Measurements from ENCODE around the gene CAMK1G.

Gene CAMK1G

DNA sequence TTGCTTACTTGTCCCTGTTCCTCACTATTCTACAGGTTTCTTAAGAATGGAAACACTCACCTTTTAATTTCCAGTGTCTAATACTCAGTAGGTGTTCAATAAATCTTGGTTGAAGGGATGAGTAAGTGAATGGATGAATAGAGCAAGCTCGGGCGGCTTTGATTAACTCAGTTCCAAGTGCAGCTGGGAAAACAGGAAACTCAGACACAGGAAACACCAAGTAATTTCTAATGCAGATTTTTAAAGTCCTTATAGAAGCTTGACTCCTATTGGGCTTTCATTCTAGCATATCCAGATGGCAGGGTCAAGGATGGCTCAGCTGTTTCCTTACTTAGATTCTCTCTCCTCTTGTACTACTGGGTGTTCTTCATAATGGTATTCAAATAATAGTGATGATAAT lies 14.0 kb downstream of the CAMK1G start:
- no peak for DNase-seq (ENCODE audit: low spot score)
- FAIRE-seq, result no peak

GRCh38 chr1:209598227-209598626 lies 14.7 kb downstream of the CAMK1G start:
- FAIRE-seq, result no peak
- DNase-seq (ENCODE audit: low spot score), result no peak

DNA sequence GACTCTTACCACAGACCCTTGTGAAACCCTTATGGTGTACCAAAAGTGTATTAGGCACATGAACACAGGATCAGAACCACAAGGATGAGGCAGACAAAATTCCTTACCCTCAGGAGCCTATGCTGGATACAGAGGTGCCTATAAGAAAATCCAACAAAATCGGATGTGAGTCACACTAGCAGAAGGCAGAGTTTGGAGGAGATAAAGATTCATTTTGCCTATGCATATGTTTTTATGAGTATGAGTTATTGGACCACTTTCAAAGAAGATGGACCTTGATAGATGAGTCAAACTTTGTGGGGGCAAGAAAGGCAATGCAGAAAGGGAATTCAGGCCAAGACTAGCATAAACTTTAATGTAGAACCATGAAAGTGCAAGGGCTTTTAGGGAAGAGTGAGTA lies 17.0 kb downstream of the CAMK1G start:
- no peak for DNase-seq (ENCODE audit: low spot score)
- no peak for FAIRE-seq

- DNase-seq (ENCODE audit: low spot score) (peak; percentile 49), FAIRE-seq (no peak)
Measured at GRCh38 chr1:209601809-209602657, 18.5 kb downstream of the CAMK1G start.

GRCh38 chr1:209603877-209604276 lies 20.4 kb downstream of the CAMK1G start:
- DNase-seq (ENCODE audit: low spot score) (no peak), FAIRE-seq (no peak)

- peak; percentile 91 for DNase-seq (ENCODE audit: low spot score)
- FAIRE-seq, result peak; percentile 83
Measured at GRCh38 chr1:209607102-209607794, 23.7 kb downstream of the CAMK1G start.

DNA sequence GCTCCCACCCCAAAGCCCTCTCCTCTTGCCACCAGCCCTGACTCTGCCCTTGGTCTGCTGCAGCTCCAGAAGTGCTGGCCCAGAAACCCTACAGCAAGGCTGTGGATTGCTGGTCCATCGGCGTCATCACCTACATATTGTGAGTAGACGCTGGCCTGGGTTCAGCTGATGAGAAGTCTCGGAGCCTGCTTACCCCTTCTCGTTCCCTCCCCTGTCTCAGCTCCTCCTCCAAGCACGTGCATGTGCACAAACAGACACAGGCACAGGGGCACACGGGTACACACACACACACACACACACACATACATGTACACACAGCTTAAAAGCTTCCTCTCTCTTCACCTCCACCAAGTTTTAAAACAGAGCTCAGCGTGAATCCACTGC lies 24.3 kb downstream of the CAMK1G start:
- FAIRE-seq, result no peak
- DNase-seq (ENCODE audit: low spot score), result no peak

DNA sequence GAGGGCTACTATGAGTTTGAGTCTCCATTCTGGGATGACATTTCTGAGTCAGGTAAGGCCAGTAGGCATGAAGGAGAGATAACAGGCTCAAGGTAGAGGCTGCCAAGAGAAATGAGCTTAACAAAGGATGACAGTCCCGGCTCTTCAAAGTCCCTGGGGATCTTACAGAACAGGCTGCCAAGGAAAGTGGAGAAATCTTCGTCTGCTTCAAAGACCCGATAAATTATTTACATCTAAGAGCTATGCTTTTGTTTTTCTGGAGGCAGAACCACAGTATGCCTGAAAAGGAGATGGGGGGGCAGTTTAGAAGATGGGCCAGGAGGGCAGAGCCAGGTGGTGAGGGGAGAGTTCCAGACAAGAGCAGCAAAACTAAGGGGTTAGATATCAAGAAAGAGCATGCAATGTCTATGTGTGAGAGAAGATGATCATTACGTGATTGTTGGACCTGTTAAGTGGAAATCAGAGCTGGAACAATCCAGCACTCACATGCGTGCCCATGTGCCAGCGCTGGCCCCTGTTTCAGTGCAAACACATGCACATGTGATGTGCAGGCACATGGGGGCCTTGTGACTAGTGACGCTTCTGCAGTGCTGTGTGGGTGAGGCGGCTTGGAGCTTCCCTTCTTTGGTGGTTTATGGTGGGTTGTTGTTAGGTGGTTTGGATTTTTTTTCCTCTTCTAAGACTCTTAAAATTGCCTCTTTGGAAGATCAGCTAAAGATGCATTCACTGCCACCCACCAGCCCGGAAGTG lies 25.7 kb downstream of the CAMK1G start:
- DNase-seq (ENCODE audit: low spot score) (no peak), FAIRE-seq (no peak)

- DNase-seq (ENCODE audit: low spot score), result peak; percentile 57
- no peak for FAIRE-seq
Measured at GRCh38 chr1:209609791-209610630, 26.5 kb downstream of the CAMK1G start.

GRCh38 chr1:209610631-209610905 lies 27.1 kb downstream of the CAMK1G start:
- DNase-seq (ENCODE audit: low spot score), result no peak
- FAIRE-seq, result no peak

DNA sequence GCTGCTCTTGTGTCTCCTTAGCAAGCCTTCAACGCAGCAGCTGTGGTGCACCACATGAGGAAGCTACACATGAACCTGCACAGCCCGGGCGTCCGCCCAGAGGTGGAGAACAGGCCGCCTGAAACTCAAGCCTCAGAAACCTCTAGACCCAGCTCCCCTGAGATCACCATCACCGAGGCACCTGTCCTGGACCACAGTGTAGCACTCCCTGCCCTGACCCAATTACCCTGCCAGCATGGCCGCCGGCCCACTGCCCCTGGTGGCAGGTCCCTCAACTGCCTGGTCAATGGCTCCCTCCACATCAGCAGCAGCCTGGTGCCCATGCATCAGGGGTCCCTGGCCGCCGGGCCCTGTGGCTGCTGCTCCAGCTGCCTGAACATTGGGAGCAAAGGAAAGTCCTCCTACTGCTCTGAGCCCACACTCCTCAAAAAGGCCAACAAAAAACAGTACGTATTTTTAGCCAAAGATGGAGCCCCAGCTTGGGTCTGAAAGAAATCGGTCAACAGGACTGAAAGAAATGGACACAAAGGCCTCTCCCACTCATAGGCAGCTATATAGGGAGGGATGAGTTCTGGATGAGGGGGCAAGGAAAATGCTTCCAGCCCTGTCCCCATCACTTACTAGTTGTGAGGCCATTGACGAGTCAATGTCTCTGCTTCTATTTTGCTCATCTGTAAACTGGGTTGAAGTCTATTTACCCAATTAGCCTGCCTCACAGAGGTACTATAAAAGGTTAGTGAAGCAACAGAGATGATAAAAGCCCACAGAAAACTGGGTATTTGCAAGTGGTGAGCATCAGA lies 28.5 kb downstream of the CAMK1G start:
- no peak for FAIRE-seq

GRCh38 chr1:209612646-209613399 lies 29.3 kb downstream of the CAMK1G start:
- DNase-seq (ENCODE audit: low spot score) (no peak), FAIRE-seq (no peak)

More for the DNA sequence above, 28.5 kb downstream of the CAMK1G start:
- DNase-seq (ENCODE audit: low spot score), result no peak

GRCh38 chr1:209613400-209614150 lies 30.1 kb downstream of the CAMK1G start:
- DNase-seq (ENCODE audit: low spot score) (no peak), FAIRE-seq (no peak)

GRCh38 chr1:209614151-209614420 lies 30.6 kb downstream of the CAMK1G start:
- no peak for FAIRE-seq
- DNase-seq (ENCODE audit: low spot score), result no peak

DNA sequence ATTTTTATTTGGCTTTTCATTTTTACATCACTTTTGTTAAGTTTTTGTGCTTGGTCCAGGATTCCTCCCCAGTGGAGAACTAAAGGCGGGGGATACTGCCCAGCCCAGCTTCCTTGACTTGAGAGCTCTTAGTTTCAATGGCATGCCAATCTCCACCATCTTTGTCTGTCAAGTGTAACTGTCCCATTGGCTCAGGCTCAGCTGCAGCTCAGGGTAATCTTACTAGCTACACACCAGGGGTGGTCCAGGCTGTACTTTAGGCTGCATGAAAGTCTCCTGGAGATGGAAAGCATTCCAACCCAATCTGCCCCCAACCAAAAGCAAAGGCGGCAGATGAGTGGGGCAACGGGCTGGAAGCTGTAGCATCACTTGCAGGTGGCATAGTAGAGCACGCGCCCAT lies 31.4 kb downstream of the CAMK1G start:
- DNase-seq (ENCODE audit: low spot score), result no peak
- FAIRE-seq, result no peak

DNA sequence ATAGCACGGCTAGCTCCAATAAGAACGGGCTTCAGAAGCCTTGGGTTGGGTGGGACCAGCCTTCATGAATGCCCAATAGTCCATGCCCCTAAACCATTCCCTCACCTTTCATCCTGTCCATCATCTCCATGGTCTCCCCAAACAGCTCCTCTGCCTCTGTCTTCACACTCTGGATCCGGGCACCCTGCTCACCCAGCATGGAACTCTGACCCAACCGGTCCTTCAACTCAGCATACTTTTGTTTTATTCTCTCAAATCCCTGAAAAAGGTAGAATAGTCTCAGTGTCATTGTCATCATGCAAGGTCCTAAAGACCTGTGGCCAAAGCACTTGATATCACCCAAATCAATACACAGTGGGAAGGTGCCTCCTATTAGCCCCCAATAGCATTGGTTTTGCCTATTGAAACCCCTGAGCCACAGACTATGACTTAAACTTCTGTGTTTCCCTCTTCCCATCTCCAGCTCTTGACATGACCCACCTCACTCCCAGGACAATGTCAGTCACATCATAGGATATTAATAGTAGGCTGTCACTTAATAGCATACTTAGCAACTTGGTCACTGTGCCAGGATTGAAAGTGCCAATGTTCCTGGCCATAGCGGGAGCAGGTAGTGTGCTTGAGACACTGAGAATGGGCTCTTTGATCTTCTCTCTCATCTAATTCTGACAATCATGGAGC lies 33.0 kb downstream of the CAMK1G start:
- FAIRE-seq, result no peak
- no peak for DNase-seq (ENCODE audit: low spot score)

GRCh38 chr1:209617047-209617673 lies 33.6 kb downstream of the CAMK1G start:
- DNase-seq (ENCODE audit: low spot score) (no peak), FAIRE-seq (no peak)

GRCh38 chr1:209617755-209618154 lies 34.2 kb downstream of the CAMK1G start:
- no peak for FAIRE-seq

More at GRCh38 chr1:209617755-209618154, 34.2 kb downstream of the CAMK1G start:
- no peak for DNase-seq (ENCODE audit: low spot score)

All from RCC 7860 (cell line).